Stimulated activated CD4-positive, alpha-beta T cell treated with anti-CD3 and anti-CD28 coated beads, Interleukin-15, amount 100 ng/mL, for 48 hours (primary cell): ENCODE measurements around the gene SOX8.

ENCODE experiments used
- DNase-seq, 2 donors: peaks; one replicate each; pipeline ENCODE4 v3.0.0-alpha.2; 2020; ENCODE audit warnings: low read depth in 2 of 2

The SOX8 gene

GRCh38 chr16:1026057-1026783, 44.6 kb downstream of the SOX8 start:
- DNase-seq = no peak

DNA sequence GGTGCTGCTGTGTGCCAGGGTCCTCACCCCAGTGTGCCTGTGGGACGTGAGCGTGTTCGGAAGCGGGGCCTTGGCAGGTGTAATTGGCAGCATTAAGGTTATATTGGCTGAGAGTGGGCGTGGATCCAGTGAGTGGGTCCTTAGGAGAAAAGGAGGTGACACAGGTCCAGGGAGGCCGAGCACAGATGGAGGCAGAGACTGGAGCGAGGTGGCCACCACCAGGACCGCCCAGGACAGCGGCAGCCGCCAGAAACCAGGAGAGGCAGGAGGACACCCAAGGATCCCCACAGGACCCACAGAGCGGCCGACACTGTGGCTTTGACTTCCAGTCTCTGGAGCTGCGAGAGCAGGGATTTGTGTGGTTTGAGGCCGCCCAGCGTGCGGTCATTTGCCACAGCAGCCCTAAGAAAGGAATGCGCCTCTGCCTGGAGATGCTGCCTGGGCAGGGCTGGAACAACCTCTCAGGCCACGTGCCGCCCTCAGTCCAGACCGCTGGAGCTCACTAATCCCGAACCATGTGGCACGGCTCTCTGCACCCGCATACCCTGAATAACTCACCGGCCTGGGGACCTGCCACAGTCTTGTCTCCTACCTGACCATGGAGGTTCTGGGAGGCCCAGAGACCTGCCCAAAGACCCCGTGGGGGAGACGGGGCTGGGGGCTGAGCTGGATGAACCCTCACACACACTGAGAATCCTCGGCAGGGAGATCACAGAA, 45.4 kb downstream of the SOX8 start:
- no peak for DNase-seq

DNA sequence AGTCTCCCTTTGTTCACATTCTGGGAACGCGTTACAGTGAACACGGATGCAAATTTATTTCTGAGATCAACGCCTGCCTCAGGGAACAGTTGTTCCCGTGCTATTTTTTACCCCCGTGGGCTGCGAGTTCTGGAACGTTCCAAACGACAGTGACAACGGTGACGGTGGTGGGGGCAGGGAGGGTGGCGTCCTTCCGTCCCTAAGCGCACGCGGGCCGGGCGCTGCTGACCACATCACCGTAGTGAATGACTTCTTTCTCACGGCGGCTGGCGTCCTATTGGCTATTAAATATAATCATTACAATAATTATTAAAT, 45.9 kb downstream of the SOX8 start:
- no peak for DNase-seq

- DNase-seq = no peak
Observed at GRCh38 chr16:1028056-1028455, 46.5 kb downstream of the SOX8 start.

DNA sequence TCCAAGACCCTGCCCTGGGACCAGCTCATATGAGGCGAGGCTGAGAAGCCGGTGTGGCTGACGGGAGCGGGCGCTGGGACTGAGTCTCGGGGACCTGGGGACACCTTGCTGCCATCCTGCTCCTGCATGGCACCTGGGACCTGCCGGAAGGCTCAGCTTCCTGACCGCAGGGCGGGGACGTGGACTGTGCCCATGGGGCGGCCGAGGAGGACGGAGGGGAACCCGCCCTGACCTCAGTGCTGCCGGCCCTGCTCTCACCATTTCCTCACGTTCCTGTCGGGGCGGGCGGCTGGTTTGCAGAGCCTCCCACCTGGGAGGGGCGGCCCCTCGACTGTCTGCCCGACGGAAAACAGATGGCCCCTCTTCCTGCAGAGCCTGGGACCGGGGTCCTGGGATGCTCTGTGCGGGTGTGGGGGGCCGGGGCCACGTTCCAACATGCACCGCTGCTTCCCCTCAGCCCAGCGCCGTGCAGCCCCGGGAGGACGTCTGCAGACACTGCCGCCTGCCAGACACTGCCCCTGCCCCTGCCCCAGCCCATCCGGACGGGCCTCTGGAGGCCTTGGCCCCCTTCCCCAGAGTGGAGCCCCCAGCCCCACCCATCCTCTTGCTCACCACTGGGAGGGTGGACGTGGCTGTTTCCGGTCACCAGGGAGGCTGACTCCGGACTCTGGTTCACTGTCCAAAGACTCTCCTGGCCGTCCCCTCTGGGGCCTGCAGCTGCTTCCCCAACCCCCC, 47.1 kb downstream of the SOX8 start:
- no peak for DNase-seq

DNA sequence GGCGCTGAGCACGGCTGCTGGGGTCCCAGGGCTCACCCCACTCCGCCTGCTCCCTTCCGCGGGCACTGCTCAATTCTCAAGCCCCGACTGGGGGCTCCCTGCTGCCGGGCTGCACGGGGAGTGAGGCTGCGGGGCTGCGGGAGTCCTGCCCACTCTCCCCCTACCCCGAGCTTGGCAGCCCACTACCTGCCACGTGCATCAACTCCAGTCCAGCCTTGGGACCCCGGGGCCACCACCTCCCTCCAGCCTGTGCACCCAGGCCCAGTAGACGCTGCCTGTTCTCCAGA, 47.6 kb downstream of the SOX8 start:
- DNase-seq = no peak

DNA sequence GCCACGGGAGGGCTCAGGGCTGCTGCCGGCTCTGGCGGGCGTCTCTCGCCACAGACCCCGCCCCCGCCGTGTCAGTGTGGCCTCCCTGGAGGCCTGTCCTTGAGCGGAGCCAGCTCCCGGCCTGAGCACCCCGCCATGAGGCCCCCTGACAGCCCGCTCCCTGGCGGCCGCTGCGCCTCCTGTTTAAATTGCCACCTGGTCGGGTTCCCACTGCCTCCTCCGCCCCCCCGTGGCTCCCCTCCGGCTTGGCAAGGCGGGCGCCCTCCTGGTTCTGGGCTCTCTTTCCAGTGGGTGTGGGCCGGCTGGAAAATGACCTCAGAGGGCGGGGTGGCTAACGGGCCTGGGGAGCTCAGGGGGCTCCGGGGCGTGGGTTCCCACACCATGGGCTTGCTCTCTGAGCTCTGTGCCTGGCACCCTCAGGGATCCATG, 48.9 kb downstream of the SOX8 start:
- no peak for DNase-seq

DNA sequence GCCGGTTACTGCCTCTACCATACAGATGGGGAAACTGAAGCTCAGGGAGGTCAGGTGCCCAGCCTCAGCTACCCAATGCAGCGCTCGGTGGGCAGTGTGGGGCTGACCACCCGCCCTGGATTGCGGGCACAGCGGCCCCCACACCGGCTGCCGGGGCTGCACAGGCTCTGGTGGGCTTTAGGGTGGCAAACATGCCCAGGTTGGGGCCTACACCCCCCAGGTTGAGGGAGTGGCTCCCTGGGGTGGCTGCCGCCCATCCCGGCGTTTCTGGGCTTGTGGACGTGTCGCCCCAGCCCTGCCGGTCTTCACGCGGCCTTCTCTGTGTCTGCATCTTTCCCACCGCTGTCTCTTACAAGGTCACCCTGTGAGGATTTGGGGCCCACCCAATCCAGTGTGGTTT, 50.1 kb downstream of the SOX8 start:
- no peak for DNase-seq

- DNase-seq = no peak
Observed at GRCh38 chr16:1032607-1033006, 51.0 kb downstream of the SOX8 start.

DNA sequence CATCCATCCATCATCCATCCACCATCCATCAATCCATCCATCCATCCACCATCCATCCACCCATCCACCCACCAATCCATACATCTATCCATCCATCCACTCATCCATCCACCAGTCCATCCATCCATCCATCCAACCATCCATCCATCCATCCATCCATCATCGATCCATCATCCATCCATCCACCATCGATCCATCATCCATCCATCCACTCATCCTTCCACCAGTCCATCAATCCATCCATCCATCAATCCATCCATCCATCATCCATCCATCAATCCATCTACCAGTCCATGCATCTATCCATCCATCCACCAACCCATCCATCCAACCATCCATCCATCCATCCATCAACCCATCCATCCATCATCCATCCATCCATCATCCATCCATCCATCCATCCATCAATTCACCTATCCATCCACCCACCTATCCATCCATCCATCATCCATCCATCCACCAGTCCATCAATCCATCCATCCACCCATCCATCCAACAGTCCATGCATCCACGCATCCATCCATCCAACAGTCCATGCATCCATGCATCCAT, 51.6 kb downstream of the SOX8 start:
- no peak for DNase-seq

DNA sequence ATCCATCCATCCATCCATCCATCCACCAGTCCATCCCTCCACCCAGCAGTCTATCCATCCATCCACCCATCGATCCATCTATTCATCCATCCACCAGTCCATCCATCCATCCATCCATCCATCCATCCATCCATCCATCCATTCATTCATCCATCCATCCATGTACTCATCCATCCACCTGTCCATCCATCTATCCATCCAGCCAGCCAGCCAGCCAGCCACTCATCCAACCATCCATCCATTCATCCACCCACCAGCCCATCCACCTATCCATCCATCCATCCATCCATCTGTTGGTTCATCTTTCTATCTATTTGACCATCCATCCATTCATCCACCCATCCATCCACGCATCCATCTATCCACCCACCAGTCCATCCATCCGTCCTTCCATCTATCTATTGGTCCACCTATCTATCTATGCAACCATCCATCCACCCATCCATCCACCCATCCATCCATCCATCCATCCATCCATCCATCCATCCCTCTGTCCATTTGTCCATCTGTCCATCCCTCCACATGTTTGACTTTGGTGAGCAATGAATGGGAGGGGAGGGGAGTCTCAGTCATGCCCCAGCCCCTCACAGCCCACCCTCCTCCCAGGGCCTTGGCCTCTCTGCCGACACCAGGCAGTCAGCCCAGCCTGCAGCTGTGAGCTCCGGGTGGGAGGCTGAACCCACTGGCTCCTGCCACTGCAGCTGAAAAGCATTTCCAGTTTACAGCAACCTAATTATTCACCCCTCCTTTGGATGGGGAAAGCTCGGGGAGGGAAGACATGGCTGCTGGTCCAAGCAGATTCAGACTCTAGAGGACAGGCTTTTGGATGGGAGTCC, 52.9 kb downstream of the SOX8 start:
- DNase-seq = no peak

DNA sequence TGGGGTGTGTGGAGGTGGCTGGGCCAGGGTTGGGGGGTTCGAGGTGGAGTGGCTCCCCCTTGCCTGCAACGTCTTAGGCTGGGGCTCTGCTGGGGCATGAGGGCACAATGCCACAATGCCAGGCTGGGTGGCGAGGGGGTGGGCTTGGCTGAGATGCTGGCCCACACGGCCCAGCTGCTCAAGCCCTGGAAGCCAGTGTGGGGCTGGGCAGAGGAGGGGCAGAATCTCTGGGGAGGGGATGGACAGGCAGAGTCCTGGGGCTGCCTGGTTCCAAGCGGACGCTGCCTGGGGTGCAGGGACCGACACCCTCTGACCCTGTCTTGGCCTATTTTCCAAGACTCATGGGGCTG, 53.5 kb downstream of the SOX8 start:
- DNase-seq = no peak

DNA sequence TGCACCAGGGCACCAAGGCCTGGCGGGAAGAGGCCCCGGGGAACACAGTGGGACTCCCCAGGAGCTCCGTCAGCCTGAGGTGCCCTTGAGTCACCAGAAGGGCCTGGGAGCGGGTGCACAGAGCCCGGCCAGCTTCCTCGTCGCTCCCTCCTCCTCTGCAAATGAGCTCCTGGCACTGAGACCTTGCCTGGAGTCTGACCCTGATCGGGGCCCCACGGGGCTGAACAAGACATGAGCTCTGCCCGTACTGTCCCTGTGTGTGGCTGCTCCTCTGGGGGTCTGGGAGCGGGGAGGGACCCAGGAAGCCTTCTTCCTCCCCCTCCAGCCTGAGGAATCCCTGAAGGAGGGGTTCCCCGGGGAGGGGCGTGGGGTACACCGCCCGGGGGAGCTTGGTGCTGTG, 54.6 kb downstream of the SOX8 start:
- DNase-seq = no peak
